ENCODE results near the gene TGFB3.

TGFB3 gene

DNA sequence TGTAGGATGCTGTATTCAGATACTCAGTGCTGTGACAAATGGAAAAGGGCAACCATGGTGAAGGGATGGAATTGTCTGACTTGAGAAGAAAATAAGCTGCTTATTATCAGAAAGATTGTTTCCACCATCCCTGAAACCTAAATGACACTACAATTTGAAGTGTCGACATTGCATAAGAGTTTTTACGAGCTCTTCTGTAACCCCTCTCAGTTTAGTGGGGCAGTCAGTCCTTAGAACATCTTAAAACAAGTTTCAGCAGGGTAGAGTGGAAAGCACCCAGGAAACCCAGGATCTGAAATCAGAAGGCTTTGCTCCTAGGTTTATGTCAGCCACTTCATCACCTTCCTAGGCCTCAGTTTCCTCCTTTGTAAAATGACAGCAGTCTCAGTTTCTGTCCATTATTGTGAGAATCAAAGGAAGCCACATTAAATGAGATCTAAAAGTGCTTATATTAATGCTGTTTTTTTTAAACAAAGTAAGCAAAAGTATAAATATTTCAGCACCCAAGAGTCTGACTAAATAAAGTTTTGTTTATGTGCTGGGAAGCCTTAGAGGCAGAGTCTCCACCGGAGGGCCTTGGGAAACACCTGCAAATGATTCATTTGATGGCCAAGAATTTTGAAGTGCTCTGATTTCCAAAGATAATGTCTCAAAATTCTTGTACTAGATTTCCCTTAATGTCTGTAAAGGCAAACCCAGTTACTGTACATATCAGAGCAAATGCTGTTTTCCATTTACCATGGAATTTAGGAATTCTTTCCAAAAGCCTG, 5.6 kb upstream of the TGFB3 start:
- DNase-seq (ENCODE audit: low spot score) = no peak

DNA sequence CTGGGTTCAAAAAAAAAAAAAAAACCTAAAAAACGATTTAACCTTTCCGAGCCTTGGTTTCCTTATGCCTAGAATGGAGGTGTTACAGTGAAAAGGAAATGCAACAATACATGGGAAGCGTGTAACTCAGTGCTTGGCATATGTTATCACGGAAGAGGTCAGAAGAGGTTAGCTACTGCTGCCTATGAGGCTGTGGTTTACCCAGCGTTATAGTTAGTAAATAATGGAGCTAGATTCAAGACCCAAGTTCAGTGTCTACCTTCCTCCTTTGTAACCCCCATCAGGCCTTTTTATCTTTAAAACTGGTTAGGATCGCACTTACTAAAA, 4.6 kb upstream of the TGFB3 start:
- DNase-seq (ENCODE audit: low spot score) = no peak

- peak; percentile 88 for DNase-seq (ENCODE audit: low spot score)
Measured at GRCh38 chr14:75985618-75986438, 4.0 kb upstream of the TGFB3 start, which contains the start of gene IFT43. Gene IFT43, plus strand, starts transcription at chr14:75985763. Its CDS starts 24 bp downstream, at chr14:75985787.

DNA sequence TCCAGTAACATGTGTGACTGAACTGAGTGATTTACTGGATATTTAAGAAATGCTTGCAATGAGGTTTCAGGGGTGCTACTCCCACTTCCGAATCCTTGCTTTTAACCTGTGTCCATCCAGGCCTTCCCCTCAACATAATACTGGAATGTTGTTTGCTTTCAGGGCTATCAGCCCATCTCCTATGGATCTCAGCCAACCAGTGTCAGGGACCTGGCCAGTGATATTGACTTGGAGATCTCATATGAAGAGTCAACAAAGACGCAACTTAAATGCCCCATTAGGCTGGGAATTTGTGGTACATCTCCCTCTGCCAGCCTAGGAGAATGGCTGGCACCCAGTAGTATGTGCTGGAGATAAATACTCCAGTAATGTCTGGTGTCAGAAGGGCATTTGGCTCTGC, 2.9 kb upstream of the TGFB3 start:
- DNase-seq (ENCODE audit: low spot score) = no peak

GRCh38 chr14:75983019-75983358, 1.2 kb upstream of the TGFB3 start:
- DNase-seq (ENCODE audit: low spot score) = no peak

GRCh38 chr14:75982266-75983018, 647 bp upstream of the TGFB3 start:
- DNase-seq (ENCODE audit: low spot score) = peak; percentile 85

GRCh38 chr14:75980856-75981255, 939 bp downstream of the TGFB3 start:
- no peak for DNase-seq (ENCODE audit: low spot score)

DNA sequence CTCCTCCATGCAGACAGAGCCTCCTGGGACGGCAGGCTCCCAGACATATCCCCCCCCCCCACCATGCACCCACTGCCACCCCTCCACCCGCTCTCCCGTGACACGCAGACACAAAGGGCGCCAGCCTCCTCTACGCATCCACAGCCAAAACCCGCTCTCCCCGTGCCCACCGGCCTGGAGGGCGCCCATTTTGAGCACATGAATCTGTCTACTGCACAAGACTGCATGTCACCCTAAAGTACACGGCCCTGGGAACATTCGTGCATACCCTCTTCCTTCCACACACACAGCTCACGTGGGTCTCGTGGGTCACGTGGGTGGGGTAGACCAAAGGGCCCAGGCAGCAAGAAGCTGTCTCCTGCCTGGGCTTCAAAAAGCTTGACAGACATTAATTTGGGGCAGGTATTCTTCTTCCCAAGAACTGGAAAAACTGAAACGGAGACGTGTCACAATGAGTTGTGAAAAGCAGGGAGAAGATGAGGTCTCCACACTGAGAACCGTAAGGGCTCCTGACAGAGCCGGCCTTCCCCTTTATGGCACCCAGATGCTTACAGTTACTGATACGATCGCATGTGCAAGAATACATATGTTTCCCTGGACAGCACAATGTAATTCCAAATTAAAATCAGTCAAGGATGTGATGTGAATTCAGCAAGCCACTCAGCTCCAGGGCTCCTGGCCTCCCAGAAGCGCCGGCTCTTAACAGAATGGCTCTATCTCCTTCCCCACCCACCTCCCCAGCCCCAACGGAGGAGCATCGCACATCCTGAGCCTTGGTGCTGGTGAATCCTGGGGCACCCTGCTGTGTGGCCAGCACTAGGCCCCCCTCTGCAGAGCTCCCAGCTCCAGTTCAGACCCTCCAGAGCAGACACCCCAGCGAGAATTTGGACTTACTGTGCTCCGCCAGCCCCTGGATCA, 1.9 kb downstream of the TGFB3 start:
- DNase-seq (ENCODE audit: low spot score) = no peak

DNA sequence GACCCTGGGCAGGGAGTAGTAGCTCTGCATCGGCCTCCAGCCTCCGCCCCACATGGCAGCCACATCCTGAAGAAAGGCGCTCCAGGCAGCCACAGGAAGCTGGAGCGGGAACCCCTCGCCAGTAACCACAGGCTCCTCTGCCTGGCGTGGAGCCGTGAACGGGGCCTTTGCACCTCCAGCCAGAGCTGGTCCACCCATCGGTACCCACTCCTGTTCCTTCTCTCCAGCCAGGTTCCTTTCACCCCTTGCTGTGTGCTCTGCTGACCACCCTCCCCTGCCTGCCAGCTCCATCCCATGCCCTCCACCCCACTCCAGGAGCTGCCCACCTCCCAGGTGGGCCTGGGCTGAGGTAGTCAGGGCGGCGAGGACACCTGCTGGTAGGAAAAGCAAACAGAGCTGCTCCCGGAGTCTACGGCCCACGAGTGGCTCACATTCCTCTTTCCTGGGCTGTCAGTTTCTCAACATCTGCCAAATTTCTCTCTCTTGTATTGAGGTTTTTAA, 2.7 kb downstream of the TGFB3 start:
- DNase-seq (ENCODE audit: low spot score) = peak; percentile 71

DNA sequence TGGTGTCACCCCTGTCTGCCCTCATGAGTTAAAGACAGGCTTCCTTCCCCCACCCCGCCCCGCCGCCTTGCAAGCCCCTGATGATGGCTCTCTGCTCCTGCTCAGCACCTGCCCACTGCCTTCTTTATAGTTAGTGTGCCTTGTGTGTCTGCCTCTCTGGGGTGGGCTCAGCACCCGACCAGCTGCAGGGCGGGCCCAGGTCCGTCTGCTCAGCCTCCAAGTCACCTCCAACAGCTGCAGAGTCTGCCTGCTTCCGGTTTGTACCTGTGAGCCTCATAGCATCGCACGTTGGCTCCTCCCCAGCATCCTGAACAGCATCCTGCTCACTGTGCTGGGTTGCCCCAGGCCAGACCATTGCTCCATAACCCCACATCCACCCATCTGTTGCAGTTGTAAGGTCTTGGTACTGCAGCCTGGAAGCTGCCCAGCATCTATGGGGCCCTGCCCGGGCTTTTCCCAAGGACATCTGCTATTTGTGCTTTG, 3.5 kb downstream of the TGFB3 start:
- DNase-seq (ENCODE audit: low spot score) = no peak

DNA sequence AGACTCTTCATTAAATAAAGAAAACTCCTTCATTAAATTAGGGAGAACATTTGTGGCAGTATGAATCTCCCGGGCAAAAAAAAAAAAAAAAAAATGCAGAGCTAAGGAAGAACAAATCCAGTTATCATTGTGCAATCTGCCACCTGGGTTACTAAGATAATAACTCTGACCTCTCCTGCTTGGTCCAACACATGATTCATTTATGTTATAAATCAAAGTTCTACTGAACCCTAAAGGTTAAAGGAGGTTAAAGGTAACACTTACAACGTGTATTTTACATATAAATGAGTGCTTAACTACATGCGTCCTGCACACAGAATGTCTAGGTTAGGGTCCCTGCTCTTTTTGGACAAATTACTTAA, 4.2 kb downstream of the TGFB3 start:
- DNase-seq (ENCODE audit: low spot score) = no peak

- DNase-seq (ENCODE audit: low spot score) = no peak
Measured at GRCh38 chr14:75976826-75977581, 4.8 kb downstream of the TGFB3 start.

- no peak for DNase-seq (ENCODE audit: low spot score)
Measured at GRCh38 chr14:75972801-75973421, 8.9 kb downstream of the TGFB3 start.

GRCh38 chr14:75971509-75971908, 10.3 kb downstream of the TGFB3 start:
- no peak for DNase-seq (ENCODE audit: low spot score)

DNA sequence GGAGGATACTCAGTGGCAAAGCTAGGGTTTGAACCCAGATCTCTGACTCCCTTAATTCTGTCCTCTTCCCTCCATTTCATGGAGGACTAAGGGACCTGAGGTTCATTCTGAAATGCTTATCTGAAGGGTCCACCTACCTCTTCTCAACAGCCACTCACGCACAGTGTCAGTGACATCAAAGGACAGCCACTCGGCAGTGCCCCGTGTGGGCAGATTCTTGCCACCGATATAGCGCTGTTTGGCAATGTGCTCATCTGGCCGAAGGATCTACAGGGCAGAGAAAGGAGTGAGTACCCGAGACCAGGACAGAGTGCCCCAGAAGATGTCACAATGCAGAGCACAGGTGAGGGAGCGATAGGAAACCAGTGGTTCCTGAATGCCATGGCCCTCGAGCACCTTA, 10.8 kb downstream of the TGFB3 start:
- no peak for DNase-seq (ENCODE audit: low spot score)

GRCh38 chr14:75969891-75970290, 11.9 kb downstream of the TGFB3 start:
- DNase-seq (ENCODE audit: low spot score) = no peak

GRCh38 chr14:75969126-75969525, 12.7 kb downstream of the TGFB3 start:
- no peak for DNase-seq (ENCODE audit: low spot score)

DNA sequence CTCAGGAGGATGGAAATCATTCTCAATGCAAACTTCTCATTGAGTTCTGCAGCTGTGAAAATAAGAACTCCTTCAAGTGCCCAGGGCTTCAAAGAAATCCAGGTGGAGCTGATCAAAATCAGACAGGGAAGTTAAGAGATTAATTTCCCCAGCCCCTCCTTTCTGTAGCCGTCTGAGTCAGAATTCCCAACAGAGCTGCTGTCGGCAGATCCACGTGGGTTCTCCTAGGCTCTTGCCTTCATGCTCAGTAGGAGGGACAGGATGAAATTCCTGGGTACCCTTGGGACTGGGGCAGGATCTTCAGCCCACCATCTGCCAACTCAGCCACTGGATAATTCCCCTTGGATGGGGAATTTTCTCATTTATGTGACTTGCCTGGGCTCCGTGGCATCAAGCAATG, 13.3 kb downstream of the TGFB3 start:
- no peak for DNase-seq (ENCODE audit: low spot score)

DNA sequence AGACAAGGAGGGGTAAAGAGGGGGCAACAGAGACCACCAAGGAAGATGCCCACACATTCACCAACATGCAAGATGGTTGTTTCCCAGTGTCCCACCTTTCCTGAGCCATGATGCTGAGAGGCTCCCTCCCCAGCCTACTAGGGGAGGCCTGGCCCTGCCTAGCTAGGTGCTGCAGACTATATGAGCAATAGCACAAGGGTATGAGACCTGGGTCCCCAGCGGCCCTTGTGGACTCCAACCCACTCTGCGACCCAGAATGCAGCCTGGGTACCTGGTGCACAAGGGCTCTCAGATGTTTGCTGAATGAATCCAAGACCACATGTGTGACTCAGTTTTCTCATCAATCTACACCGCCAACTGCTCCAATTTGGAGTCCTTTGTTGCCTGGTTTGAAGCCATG, 13.9 kb downstream of the TGFB3 start:
- DNase-seq (ENCODE audit: low spot score) = no peak

DNA sequence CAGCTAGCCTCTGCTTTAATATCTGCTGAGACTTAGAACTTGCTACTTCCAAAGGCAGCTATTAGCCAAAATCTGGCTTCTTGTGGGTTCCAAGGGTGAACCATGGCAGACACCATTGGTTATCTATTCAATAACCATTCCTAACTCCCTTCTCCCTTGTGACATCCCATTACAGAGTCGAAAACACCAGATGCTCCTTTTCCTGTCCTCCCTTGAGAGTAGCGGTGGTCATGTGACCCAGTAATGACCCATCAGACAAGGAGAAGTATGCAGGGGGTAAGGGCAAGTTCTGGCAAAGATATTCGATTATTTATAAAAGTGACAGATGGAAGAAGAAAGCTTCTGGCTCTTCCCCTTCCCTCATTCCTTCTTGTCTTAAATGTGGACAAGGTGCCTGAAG, 20.1 kb downstream of the TGFB3 start:
- no peak for DNase-seq (ENCODE audit: low spot score)
